H9 (cell line): ENCODE results near the gene ZNF865. TPM values are rescaled to one million over a fixed set of nuclear protein-coding genes. Genes with fewer than 3 reads are reported as not detected.

ENCODE experiments used
- DNase-seq: peaks from one replicate; pipeline ENCODE4 v3.0.0-alpha.2; 2017
- H2AFZ ChIP-seq: one replicate; pipeline ENCODE4 v1.6.1; 2013; ENCODE audit warnings: mild to moderate bottlenecking, low read length, control low read depth, moderate library complexity
- H2AK5ac ChIP-seq: 2 replicates; pipeline ENCODE4 v1.6.1; 2013; ENCODE audit warnings: low read length, control low read depth, mixed read lengths; ENCODE audit not compliant: insufficient read length
- H2BK120ac ChIP-seq: one replicate; pipeline ENCODE4 v1.6.1; 2013; ENCODE audit warnings: low read depth, mild to moderate bottlenecking, low read length, control low read depth, inconsistent platforms; ENCODE audit not compliant: poor library complexity, severe bottlenecking
- H2BK12ac ChIP-seq: 2 replicates; pipeline ENCODE4 v1.6.1; 2013; ENCODE audit warnings: low read length, control low read depth, mixed read lengths, low read depth; ENCODE audit not compliant: insufficient read length
- H2BK15ac ChIP-seq: 2 replicates; pipeline ENCODE4 v1.6.1; 2013; ENCODE audit warnings: low read depth, low read length, control low read depth
- H2BK20ac ChIP-seq: one replicate; pipeline ENCODE4 v1.6.1; 2013; ENCODE audit warnings: low read depth, mild to moderate bottlenecking, low read length, control low read depth, inconsistent platforms; ENCODE audit not compliant: poor library complexity, severe bottlenecking
- H2BK5ac ChIP-seq: 2 replicates; pipeline ENCODE4 v1.6.1; 2013; ENCODE audit warnings: low read length, control low read depth, mixed read lengths; ENCODE audit not compliant: insufficient read length
- H3K14ac ChIP-seq: 2 replicates; pipeline ENCODE4 v1.6.1; 2013; ENCODE audit warnings: low read length, control low read depth; ENCODE audit not compliant: insufficient read depth
- H3K18ac ChIP-seq: 2 replicates; pipeline ENCODE4 v1.6.1; 2013; ENCODE audit warnings: low read depth, mild to moderate bottlenecking, mixed read lengths, low read length, control low read depth; ENCODE audit not compliant: insufficient read length
- H3K23ac ChIP-seq: 2 replicates; pipeline ENCODE4 v1.6.1; 2013; ENCODE audit warnings: low read length, control low read depth, mixed read lengths, low read depth; ENCODE audit not compliant: insufficient read length
- H3K23me2 ChIP-seq: 2 replicates; pipeline ENCODE4 v1.6.1; 2013; ENCODE audit warnings: low read depth, mild to moderate bottlenecking, mixed read lengths, low read length, control low read depth; ENCODE audit not compliant: insufficient read length, poor library complexity, severe bottlenecking
- H3K27ac ChIP-seq: 2 replicates; pipeline ENCODE4 v1.5.1; 2013; ENCODE audit warnings: low read length, control low read depth, mixed read lengths, low read depth; ENCODE audit not compliant: insufficient read length
- H3K27me3 ChIP-seq: 2 replicates; pipeline ENCODE4 v1.6.1; 2013; ENCODE audit warnings: low read length, control low read depth, inconsistent platforms; ENCODE audit not compliant: insufficient read depth
- H3K4ac ChIP-seq: 2 replicates; pipeline ENCODE4 v1.6.1; 2013; ENCODE audit warnings: low read depth, mild to moderate bottlenecking, control low read depth, inconsistent platforms, low read length, moderate library complexity
- H3K4me1 ChIP-seq: 2 replicates; pipeline ENCODE4 v1.6.1; 2013; ENCODE audit warnings: low read length, control low read depth, inconsistent platforms; ENCODE audit not compliant: insufficient read depth
- H3K4me2 ChIP-seq: 2 replicates; pipeline ENCODE4 v1.6.1; 2013; ENCODE audit warnings: low read length, control low read depth, mixed read lengths; ENCODE audit not compliant: insufficient read length, insufficient read depth
- H3K56ac ChIP-seq: 2 replicates; pipeline ENCODE4 v1.6.1; 2013; ENCODE audit warnings: low read depth, mild to moderate bottlenecking, mixed read lengths, low read length, control low read depth; ENCODE audit not compliant: insufficient read length
- H3K79me1 ChIP-seq: 2 replicates; pipeline ENCODE4 v1.6.1; 2013; ENCODE audit warnings: low read depth, mild to moderate bottlenecking, moderate library complexity, low read length, control low read depth, inconsistent platforms; ENCODE audit not compliant: insufficient read depth, poor library complexity, severe bottlenecking
- H3K79me2 ChIP-seq: 2 replicates; pipeline ENCODE4 v1.6.1; 2013; ENCODE audit warnings: low read length, control low read depth, inconsistent platforms; ENCODE audit not compliant: insufficient read depth
- H3K9ac ChIP-seq: 2 replicates; pipeline ENCODE4 v1.6.1; 2013; ENCODE audit warnings: low read length, control low read depth, mixed read lengths; ENCODE audit not compliant: insufficient read length; ENCODE audit errors: extremely low read depth
- H3K9me3 ChIP-seq: one replicate; pipeline ENCODE4 v1.6.1; 2013; ENCODE audit warnings: low read depth, low read length, inconsistent platforms; ENCODE audit not compliant: control insufficient read depth
- H3T11ph ChIP-seq: one replicate; pipeline ENCODE4 v1.6.1; 2013; ENCODE audit warnings: mild to moderate bottlenecking, low read length, control low read depth, inconsistent platforms
- H4K20me1 ChIP-seq: one replicate; pipeline ENCODE4 v1.6.1; 2013; ENCODE audit not compliant: control insufficient read depth, insufficient read length, insufficient read depth
- H4K5ac ChIP-seq: 2 replicates; pipeline ENCODE4 v1.6.1; 2013; ENCODE audit warnings: low read depth, mild to moderate bottlenecking, mixed read lengths, low read length, control low read depth; ENCODE audit not compliant: insufficient read length
- H4K8ac ChIP-seq: replicated peaks from 2 replicates; pipeline ENCODE4 v1.6.1; 2013; ENCODE audit warnings: low read length, control low read depth, mixed read lengths, low read depth; ENCODE audit not compliant: insufficient read length
- H4K91ac ChIP-seq: 2 replicates; pipeline ENCODE4 v1.6.1; 2013; ENCODE audit warnings: low read depth, mild to moderate bottlenecking, moderate library complexity, mixed read lengths, low read length, control low read depth; ENCODE audit not compliant: insufficient read length
- H3K27ac Mint-ChIP-seq, 3 experiments: 2 replicates in 2 of 3; 3 replicates in 1 of 3; pipeline ENCODE4 v1.8.0; 2020 to 2021; ENCODE audit warnings: mixed read lengths in 3 of 3, mild to moderate bottlenecking in 1 of 3, moderate library complexity in 1 of 3
- H3K27me3 Mint-ChIP-seq: 2 replicates; pipeline ENCODE4 v1.8.0; 2021; ENCODE audit warnings: low read depth, mild to moderate bottlenecking, moderate library complexity, mixed read lengths
- H3K36me3 Mint-ChIP-seq, 3 experiments: 2 replicates in 2 of 3; 3 replicates in 1 of 3; pipeline ENCODE4 v1.8.0; 2020 to 2021; ENCODE audit warnings: low read depth in 3 of 3, mixed read lengths in 3 of 3; ENCODE audit not compliant: insufficient read depth in 1 of 3
- H3K4me1 Mint-ChIP-seq, 2 experiments: 2 replicates each; pipeline ENCODE4 v1.8.0; 2020; ENCODE audit warnings: mixed read lengths in 2 of 2
- H3K4me3 Mint-ChIP-seq, 2 experiments: 2 replicates in 1 of 2; 3 replicates in 1 of 2; pipeline ENCODE4 v1.8.0; 2020 to 2021; ENCODE audit warnings: mild to moderate bottlenecking in 2 of 2, mixed read lengths in 2 of 2, moderate library complexity in 1 of 2
- H3K9me3 Mint-ChIP-seq, 2 experiments: 2 replicates in 1 of 2; 3 replicates in 1 of 2; pipeline ENCODE4 v1.8.0; 2020; ENCODE audit warnings: mild to moderate bottlenecking in 2 of 2, mixed read lengths in 2 of 2, moderate library complexity in 1 of 2
- WGBS: extraction: QIAGEN DNeasy Blood & Tissue Kit; methylation state at CpG from one replicate; pipeline ENCODE4 v1.1.7; 2013; ENCODE audit warnings: missing lambda C conversion rate, low lambda C conversion rate, mixed read lengths; ENCODE audit not compliant: insufficient read length; ENCODE audit errors: extremely low coverage; 5-methylcytosine and 5-hydroxymethylcytosine counted together
- total RNA-seq: library from RNA; stranded (reverse); gene quantifications from 2 replicates; pipeline ENCODE4 v1.2.1, GENCODE V29; 2021
- TF ChIP-seq, protein P1 (sequence below): fragments of 200-600 bp; sonication (generic); conservative IDR thresholded peaks from 3 replicates; pipeline ENCODE4 v1.8.0; 2021; ENCODE audit warnings: antibody characterized with exemption, mild to moderate bottlenecking

ZNF865 gene
- total RNA-seq, 1 experiment from 2014 or later: 14.3 TPM

DNA sequence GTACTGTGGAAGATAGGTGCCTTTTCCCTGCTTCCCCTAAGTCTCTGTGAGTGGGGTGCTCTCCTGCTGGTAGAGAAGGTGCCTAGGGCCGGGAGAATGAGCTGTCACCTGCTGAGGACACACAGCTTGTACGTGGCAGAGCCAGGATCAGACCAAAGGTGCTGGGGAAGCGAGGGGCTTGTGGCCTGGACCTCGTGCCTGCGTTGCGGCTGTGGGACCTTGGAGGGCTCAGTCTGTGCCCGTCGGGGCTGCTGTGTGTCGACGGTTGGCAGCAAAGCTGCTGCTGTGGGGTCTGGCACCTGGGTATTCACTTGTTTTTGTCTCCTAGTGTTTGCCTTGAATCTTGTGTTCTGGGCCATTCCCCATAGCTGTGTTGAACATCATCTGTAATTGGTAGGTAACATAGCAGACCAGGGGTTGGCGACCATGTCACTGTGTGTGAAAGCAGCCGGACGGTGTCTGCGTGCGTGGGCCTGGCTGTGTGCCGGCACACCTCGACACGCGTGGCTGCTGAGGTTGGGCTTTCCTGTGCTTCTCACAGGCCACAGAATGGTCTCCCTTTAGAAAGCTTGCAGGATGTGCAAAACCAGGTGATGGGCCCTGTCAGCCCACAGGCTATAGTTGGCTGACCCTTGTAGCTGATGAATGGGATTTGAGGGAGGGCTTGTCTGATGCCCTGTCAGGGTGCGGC lies 58.5 kb downstream of the ZNF865 start:
- H4K20me1 ChIP-seq: no peaks in the 10 kb centered on the region

More for the DNA sequence above, 58.5 kb downstream of the ZNF865 start:
- H4K8ac ChIP-seq: no peak overlapping the region
- H3K27ac Mint-ChIP-seq: no peak overlapping the region
- H3K27me3 Mint-ChIP-seq: no peaks in the 10 kb centered on the region
- H3K9me3 ChIP-seq: no peaks in the 10 kb centered on the region
- H3K4me1 Mint-ChIP-seq: peaks cover 0 to 5% of the 10 kb centered on the region in 2 experiments; a peak in 2 of 4 replicates
- H3K4me1 ChIP-seq: no peaks in the 10 kb centered on the region
- H3K79me1 ChIP-seq: no peaks in the 10 kb centered on the region
- WGBS: no CpG with 5 or more reads among the region's 20 CpGs
- no peak overlapping the region for H2BK20ac ChIP-seq
- H3K4me3 Mint-ChIP-seq: no peak overlapping the region
- H2BK12ac ChIP-seq: no peak overlapping the region
- no peak overlapping the region for H2BK5ac ChIP-seq
- H3K9ac ChIP-seq: no peak overlapping the region
- no peak overlapping the region for H3K4me2 ChIP-seq
- peaks cover 77 to 91% (median 90%) of the 10 kb centered on the region in 3 experiments for H3K36me3 Mint-ChIP-seq
- H2AFZ ChIP-seq: no peak overlapping the region
- no peak overlapping the region for H3K56ac ChIP-seq
- no peak overlapping the region for H2BK15ac ChIP-seq
- no peak overlapping the region for H3K27ac ChIP-seq
- no peaks in the 10 kb centered on the region for H3K23me2 ChIP-seq
- no peaks in the 10 kb centered on the region for H3K9me3 Mint-ChIP-seq
- no peak overlapping the region for H3K18ac ChIP-seq
- no peak overlapping the region for H2BK120ac ChIP-seq
- DNase-seq: no peak
- H3K14ac ChIP-seq: no peak overlapping the region
- H3K27me3 ChIP-seq: no peaks in the 10 kb centered on the region
- TF ChIP-seq, protein P1, sequence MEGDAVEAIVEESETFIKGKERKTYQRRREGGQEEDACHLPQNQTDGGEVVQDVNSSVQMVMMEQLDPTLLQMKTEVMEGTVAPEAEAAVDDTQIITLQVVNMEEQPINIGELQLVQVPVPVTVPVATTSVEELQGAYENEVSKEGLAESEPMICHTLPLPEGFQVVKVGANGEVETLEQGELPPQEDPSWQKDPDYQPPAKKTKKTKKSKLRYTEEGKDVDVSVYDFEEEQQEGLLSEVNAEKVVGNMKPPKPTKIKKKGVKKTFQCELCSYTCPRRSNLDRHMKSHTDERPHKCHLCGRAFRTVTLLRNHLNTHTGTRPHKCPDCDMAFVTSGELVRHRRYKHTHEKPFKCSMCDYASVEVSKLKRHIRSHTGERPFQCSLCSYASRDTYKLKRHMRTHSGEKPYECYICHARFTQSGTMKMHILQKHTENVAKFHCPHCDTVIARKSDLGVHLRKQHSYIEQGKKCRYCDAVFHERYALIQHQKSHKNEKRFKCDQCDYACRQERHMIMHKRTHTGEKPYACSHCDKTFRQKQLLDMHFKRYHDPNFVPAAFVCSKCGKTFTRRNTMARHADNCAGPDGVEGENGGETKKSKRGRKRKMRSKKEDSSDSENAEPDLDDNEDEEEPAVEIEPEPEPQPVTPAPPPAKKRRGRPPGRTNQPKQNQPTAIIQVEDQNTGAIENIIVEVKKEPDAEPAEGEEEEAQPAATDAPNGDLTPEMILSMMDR: no peak
- no peak overlapping the region for H4K5ac ChIP-seq
- no peak overlapping the region for H3K4ac ChIP-seq
- peaks cover 17% of the 10 kb centered on the region; the same call in 1 of the 2 replicates for H3K79me2 ChIP-seq
- no peak overlapping the region for H2AK5ac ChIP-seq
- no peak overlapping the region for H4K91ac ChIP-seq
- no peak overlapping the region for H3K23ac ChIP-seq
- no peak overlapping the region for H3T11ph ChIP-seq
